Stimulated activated CD8-positive, alpha-beta memory T cell treated with anti-CD3 and anti-CD28 coated beads, Interleukin-12 subunit alpha, Interleukin-12 subunit beta, amount 100 ng/mL, for 24 hours (primary cell): Measurements from ENCODE around the gene CACTIN.

Experiments used
- DNase-seq: peaks from one replicate; pipeline ENCODE4 v3.0.0-alpha.2; 2020; ENCODE audit errors: extremely low read depth

The CACTIN gene

DNA sequence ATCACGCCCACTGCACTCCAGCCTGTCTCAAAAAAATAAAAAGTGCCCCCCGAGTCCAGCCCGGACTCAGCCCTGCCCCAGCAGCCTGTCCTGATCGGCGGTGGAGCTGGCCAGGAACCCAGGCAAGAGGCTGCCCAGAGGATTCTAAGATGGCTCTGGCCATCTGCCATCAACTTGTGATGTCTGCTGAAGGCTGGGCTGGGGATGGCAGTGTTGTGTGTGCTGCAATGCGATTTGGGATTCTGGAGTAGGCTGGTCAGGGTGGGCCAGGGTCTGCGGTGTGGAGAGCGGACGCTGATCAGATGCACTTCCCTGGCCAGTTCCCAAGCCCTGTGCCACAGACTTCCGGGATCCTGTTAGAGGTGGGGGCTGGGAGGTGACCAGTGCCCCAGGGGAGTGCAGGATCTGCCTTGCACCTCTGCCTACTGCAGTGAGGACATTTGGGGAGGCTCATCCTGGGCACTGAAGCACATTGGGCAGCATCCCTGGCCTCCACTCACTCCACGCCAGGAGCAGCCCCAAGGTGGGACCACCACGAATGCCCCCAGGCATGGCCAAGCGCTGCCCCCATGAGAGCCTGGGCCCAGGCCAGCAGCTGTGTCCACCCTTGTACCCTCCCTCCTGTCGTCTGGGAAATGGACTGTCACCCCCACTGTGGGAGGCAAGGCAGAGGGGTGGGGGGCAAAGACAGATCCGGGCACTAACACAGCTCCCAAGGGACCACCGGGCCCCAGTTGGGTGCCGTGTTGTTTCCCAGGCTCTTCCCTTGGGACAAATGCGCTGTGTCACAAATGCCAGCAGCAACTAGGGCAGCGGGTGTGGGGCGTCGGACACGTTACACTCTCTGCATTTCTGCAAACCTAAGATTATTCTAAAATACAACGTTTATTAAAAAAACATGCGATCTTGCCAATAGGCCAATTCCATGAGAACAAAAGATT, 16.5 kb downstream of the CACTIN start:
- DNase-seq, result no peak

DNA sequence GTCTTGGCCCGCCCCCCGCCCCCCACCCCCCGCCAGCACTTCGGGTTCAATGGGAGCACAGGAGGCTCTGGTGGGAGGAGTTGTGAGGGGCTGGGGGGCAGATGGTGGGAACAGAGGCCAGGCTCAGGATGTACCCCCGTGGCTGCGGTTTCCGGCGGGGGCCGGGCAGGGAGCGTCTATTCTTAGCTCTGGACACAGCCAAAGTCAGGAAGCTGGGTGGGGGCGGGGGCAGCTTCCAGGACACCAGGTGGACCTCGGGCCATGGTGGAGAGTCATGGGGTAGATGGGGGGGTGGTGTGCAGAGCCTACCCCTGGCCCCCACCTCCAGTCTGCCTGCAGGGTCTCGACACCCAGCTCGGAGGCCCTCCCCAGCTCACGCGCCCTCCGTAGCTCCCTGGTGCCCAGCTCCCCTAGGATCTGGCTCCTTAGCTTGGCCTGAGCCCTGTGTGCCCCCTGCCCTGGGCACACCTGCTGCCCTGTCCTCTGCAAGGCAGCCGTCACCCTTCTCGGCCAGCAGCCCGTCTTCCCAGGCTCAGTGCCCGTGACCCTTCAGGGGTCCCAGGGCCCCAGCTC, 17.8 kb downstream of the CACTIN start:
- no peak for DNase-seq

DNA sequence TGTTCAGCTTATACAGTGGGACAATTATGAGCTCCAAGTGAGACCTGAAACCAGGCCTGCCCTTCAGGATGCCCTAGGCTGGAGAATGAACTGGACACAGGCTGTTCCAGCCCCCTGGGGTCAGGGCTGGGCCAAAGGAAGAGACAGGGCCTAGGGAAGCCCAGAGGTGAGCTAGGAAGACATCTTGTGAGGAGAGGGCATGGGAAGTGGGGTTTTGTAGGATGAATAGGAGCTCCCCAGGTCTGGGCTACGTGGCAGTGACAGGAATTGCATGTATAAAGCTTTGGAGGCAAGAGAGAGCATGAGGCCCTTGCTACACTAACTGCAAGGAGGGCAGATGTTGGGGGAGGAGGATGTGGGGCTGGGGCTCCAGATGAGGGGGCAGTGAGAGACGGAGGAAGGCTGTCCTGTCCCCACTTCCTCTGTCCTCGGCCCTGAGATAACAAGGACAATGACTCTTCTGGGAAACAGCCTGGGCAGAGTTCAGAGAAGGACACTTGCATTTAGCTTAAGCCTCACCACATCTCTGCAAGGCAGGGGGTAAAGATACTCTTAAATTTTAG, 18.4 kb downstream of the CACTIN start:
- DNase-seq, result no peak

DNA sequence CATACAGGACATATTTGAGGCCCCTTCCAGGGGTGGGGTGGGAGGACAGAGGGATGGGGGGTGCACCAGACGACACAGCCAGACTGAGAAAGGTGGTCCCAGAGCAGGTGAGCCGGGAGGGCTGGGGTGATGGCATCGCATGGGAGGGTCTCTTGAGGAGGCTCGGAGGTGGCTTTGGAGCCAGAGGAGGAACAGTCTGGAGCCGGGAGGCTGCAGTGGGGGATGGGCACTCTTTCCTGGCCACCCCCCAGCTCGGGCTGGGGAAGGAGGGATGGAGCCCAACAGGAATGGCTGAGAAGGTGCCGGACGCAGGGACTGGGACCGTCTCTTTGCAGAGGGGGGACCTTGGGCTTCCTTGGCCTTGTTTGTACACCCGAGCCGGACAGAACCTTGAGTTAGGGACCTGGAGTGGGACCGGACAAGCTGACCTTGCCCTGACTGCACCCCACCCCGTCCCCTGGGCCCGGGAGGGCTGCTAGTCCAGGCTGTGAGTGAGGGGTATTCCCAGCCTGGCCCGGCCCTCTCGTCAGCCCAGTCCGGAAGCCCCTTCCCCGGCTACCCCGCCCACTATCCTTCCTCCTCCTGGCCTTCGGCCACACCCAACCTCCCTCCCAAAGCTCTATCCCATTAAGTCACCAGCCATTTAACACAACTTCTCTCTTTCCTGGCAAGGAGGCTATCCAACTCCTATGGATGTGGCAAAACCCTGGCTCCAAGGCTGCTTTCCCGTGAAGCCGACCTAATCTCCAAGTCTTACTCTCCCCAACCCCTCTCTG, 19.1 kb downstream of the CACTIN start:
- no peak for DNase-seq

DNA sequence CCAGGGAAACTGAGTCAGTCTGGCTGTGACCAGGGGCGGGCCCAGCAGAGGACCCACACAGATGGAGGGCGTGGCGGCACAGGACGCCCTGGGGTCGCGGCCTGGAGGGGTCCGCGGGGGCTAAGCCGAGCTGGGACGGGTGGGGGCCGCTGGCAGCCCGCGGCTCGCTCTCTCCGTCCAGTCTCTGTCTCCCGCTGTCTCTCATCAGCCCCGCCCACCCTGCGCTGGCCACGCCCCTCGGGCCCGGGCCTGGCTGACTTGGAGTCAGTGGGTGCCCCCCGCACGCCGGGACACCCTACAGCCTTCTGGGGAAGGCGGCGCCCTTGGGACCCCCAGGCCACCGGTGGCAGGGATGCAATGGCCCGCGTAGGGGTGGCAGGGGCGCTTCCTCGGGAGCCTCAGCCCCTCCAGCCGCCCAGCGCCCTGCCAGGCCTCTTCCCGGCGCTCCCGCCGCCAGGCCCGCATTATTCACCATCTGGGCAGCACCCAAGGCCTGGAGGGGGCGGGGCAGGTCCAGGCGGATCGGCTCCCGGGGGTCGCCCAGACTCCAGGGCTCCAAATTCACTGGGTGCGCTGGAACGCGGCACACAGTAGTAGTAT, 19.8 kb downstream of the CACTIN start, which contains the start of gene TBXA2R:
TBXA2R (minus strand) TSS at position 186 of the 600 bp plus-strand sequence. CDS start 6,241 bp downstream, outside the sequence.
- no peak for DNase-seq

DNA sequence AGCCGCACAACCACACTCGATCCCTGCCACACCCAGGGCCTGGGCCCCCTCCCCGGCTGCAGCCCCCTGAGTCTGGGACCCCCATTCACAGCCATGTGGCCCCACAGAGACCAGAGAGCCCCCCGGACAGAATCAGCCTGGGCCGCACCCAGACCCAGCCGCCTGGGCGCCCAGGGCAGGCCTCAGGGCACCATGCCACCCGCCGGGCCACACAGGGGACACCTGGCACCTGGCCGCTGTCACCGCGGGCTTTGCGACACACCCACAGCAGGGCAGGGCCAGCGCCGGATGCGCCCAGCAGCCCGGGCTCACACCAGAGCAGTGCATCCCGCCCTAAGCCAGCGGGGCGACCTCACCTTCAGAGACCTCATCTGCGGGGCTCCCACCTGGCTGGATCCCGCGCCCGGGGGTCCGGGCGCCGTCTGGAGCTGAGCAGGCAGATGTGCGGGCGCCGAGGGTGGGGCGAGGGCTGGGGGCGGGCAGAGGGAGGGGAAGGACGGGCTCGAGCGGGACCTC, 20.4 kb downstream of the CACTIN start:
- no peak for DNase-seq

DNA sequence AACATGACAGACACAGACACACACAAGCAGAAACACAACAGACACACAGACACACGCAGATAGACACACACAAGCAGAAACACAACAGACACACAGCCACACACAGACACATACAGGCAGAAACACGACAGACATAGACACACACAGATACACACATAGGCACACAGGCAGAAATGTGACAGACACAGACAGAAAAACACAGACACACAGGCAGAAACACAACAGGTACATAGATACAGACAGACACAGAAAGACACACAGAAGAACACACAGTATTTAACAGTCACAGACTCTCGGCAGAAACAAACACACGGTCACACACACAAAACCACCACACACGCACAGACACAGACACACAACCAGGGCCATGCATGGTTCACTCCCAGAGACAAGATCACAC, 20.8 kb downstream of the CACTIN start:
- no peak for DNase-seq

DNA sequence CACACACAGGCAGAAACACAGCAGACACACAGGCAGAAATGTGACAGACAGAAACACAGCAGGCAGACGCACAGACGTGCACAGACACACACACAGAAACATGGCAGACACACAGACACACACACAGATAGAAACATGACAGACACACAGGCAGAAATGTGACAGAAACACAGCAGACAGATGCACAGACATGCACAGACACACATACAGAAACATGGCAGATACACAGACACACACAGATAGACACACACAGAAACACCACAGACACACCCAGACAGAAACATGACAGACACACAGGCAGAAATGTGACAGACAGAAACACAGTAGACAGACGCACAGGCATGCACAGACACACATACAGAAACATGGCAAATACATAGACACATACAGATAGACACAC, 21.2 kb downstream of the CACTIN start:
- no peak for DNase-seq

DNA sequence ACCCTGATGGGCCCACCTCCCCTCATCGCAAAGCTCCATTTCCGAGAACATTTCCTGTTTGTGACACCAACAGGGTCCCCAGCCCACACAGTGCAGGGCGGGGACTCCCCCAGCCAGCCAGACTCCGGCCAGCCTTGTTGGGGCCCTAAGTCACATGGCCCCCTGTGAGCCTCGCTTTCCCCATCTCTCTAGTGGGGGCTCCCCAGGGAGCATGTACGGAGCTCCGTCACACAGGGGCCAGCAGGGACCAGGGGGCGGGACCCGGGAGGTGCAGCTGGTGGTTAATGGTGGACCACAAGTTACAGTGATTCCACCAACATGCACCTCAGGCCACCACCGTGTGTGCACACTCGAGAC, 21.6 kb downstream of the CACTIN start:
- DNase-seq, result no peak

GRCh38 chr19:3604227-3604986, 22.2 kb downstream of the CACTIN start:
- no peak for DNase-seq

DNA sequence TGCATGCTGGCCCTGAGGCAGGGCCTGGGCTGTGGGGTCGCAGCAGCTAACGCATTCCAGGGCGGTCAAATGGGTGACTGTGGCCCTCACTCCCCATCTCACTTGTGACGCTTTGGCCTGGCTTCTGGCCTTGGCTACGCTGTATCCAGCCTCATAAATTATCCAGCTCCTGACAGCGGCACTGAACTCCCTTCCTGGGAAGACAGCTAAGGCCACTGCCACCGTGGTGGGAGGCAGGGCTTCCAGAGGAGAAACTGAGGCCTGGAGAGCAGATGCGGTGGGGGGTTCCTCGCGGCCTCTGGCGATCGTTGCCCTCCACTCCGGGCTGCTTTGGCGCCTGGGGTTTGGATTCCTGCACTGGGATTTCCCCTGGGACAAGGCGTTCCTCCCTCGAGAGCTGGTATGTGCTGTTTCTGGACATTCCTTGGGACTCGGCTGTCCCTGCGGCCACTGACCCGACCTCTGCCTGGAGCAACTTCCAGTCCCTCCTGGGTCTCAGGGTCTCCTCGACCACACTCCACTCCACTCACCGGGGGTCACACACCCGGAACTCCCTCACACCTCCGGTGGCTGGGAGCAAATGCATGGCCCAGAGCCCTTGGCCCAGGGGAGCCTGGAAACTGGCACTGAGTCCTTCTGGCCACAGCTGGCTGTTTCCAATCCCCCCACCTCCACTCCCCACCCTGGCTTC, 23.3 kb downstream of the CACTIN start:
- no peak for DNase-seq

DNA sequence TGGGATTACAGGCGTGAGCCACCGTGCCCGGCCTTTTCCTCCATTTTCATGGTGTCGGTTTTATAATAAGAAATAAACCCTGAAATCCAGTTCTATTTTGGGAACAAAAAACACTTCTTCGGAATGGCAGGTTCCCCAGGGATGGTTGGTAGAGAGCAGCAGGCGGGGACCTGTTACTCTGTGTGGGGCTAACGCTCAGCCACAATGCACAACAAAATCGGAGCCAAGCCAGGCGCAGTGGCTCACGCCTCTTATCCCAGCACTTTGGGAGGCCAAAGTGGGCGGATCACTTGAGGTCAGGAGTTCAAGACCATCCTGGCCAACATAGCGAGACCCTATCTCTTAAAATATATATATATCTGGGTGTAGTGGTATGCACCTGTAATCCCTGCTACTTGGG, 25.6 kb downstream of the CACTIN start:
- no peak for DNase-seq

DNA sequence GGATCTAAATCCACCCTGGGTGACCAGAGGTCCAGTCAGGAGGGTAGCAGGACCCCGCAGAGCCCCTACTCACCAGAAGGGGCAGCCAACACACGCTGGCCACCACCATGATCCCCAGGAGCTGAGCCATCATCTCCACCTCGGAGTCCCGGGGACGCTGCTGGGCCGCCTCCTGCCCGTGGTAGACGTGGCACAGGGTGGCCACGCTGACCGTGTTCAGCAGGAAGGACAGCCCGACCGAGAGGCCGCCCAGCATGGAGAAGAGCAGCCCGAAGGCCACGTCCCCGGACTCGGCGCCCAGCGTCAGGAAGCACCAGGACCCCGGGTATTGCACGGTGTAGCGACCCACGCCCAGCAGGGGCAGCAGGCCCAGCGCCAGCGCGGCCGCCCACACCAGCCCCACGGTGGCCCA, 26.8 kb downstream of the CACTIN start:
- DNase-seq, result no peak

GRCh38 chr19:3595521-3596061, 31.0 kb downstream of the CACTIN start:
- no peak for DNase-seq

DNA sequence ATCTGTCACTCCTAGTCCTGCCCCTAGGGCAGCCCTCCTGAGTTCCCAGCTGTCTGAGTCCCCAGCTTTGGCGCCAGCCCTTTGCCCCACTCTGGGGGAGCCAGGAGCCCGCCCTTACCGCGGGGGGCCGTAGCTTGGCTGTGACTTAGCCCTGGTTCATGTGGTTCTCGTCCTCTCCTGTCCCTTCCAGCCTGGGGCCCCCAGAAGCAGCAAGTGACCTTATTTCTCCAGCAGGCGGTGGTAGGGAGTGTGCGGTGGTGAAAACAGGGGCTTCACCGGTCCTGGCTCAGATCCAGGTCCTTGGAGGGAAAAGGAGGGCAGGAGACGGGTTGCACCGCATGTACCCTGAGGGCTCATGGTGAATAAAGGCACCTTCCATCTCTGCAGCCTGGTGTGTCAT, 33.4 kb downstream of the CACTIN start:
- no peak for DNase-seq

DNA sequence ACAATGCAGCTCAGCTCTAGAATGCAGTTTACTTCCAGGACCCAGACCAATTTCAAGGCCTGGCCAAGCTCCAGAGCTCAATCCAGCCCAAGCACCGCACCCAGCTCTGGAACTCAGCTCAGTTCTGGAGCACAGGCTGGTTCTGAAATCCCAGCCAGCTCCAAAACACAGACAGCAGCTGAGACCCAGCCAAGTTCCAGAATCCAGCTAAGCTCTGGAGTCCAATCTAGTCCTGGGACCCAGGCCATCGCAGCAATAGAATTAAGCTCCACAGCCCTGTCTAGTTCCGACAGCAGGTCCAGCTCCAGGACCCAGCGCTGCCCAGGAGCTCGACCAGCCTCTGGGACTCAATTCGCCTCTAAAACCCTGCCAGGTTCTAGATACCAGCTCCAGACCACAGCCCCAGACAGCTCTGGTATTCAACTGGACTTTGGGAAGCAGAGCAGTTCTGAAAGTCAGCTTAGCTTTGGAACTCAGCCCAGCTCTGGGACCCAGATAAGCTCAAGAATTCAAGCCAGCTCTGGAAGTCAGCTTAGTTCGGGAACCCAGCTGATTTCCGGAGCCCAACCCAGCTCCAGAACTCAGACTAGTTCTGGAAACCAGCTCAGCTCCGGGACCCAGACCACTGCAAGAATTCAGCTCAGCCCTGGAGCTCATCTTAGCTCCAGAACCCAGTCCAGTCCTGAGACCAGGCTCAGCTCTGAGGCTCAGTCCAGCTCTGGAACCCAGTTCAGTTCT, 34.5 kb downstream of the CACTIN start:
- no peak for DNase-seq

GRCh38 chr19:3590991-3591659, 35.5 kb downstream of the CACTIN start:
- DNase-seq, result no peak

DNA sequence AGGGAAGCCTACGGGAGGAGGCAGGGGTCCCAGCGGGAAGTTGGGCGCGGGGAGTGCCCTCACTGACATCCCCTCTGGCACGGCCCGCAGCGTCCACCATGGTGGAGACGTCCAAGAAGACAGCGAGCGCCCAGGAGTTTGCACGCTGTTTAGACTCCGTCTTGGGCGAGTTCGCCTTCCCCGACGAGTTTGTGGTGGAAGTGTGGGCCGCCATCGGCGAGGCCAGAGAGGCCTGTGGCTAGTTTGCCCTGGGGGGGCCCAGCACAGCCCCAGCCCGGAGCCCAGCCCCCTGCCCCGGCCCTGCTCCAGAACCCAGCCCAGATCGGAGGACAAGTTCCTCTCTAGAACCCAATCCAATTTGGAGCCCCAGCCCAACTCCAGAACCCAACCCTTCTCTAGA, 36.6 kb downstream of the CACTIN start:
- no peak for DNase-seq

DNA sequence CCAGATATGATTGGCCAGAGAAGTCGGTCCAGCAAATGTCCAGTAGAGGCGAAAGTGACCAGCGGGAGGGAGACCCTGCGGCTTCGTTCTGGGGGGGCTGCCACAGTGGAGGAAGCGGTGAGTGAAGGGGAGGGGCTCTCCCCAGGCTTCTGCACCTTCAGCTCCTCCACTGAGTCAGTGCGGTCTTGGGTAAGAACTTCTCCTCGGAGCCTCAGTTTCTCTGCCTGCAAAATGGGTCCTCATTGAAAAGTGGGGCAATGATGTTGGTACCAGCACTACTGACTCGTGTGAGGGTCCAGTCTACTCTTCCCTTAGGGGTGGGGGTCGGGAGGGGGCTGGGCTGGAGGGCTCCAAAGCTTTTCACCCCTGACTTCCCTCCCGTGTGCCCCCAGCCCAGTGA, 37.2 kb downstream of the CACTIN start:
- DNase-seq, result no peak
